Dermis blood vessel endothelial cell (primary cell): ENCODE data around the gene OPRD1. TPM values are rescaled to one million over a fixed set of nuclear protein-coding genes. Genes with fewer than 3 reads are reported as not detected.

ENCODE experiments used
- DNase-seq: peaks from one replicate; pipeline ENCODE4 v3.0.0; 2010
- total RNA-seq: library from RNA; depleted of rRNA; stranded (reverse); fragments of >200 nt; gene quantifications from 2 replicates; pipeline ENCODE4 v1.2.3, GENCODE V29; 2014

OPRD1 gene
- total RNA-seq, 1 donor from 2014 or later = under 0.01 TPM

DNA sequence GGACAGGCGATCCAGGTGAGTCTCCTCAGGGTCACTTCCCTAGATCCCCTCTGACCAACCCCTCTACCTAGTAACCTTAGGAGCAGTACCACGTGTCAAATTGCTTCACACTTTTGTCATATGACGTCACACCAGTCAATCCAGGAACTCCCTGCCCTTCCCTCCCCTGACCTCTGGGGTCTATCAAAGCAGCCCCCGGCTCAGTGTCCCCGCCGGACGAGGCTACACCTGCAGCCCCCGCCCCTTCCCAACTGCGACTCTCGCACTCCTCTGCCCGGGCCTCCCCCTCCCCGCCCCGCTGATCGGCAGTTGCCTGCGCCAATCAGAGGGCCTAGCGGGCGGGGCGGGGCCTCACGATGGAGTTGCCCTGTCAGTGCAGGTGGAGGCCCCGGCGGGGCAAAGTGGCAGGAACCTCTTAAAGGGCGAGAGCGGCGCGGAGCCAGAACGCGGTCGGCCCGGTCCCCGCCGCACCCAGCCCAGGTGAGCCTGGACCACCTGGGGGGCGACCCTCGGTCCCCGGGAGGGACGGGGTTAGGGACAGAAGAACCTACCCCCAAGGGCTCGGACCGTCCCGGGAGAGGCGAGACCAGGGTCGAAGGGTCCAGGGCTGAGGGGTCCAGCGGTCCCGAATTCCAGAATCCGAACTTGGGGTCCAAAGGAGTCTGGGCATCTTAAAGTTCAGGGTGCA is 74.9 kb downstream of the OPRD1 start:
- DNase-seq = peak; percentile 86

DNA sequence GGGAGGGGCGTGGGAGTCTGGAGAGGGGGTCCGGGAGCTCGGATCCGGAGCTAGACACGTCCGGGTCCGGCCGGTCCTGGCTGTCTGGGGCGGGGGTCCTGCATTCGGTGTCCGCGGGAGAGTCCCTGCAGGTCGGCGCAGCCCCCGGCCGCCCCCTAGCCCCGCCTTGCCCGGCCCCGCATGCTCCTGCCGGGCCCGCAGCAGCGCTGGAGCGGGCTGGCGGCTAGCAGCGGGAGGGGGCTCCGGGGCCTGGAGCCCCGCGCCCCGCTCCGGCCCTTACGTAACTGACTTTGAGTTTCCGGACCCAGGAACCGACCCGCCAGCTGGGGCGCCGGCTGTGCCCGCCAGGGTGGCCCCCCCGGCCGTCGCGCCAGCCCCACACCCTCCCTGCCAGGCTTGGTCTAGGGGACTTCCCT is 75.5 kb downstream of the OPRD1 start:
- peak; percentile 28 for DNase-seq

DNA sequence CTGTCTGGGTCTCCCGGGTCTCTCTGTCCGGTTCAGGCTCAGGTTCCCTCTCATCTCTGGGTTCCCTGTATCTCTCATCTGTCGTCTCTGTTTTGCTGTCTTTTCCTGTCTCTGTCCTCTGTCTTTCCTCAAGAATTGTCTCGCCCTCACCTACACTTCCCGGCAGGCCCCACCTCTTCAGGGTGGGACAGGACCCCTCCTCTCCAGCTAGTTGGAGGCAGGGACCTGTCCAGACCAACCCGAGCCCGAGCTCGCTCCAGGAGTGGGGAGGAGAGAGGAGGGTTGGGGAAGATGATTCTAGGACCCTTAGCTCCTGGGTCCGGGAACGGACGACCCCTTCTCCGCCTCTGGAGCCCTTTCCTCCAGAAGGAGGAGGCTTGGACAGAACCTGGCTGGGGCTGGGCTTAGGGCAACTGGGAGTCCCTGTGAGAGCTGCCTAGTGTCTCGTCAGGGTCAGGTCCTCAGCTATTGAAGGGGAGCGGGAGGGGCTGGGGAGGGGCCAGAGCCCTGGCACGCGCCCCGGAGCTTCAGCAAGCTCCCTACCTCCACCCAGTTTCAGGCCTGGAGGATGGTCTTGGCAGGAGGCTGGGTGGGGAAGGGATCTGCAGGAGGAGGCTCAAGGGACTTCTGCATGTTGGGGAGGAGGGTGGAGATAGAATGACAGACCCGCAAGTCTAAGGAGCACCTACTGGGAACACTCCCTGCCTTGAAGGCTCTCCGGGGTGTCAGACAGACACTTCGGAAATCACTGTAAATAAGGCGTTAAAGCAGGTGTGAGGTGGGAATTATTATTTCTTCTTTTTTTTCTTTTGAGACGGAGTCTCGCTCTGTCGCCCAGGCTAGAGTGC is 76.1 kb downstream of the OPRD1 start:
- no peak for DNase-seq

DNA sequence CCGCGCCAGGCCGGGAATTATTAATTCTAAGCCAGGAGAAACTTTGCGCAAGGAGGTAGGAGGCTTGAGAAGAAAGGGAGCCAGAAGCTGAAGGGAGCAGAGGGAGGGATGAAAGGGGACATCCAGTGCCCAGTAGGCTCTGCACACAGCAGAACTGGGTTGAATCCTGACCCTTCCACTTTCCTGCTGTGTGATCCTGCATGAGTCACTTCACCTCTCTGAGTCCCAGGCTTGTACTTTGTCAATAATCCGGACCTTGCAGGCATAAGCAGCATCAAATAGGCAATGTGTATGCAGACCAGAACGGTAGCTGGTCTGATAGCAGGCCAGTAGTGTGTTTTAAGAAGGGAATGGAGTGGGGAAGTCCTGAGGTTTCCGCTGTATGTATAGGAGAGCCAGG is 76.9 kb downstream of the OPRD1 start:
- no peak for DNase-seq

DNA sequence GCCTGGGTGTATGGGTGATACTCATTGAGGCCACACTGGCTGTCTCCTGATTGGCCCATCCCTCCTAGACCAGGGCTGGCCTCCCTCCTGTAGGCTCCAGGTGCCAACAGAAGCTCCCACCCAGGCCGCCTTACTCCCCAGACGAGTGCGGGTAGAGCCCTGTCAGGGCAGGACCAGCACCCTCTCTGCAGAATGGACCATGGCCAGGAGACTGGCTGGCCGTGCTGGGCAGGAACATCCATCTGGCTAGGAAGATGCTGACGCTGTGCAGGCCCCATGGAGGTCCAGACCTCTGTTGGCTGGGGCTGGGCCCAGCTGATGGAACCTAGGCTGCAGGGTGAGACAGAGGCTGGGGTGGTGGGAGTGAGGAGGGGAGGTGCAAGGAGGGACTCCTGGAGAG is 77.4 kb downstream of the OPRD1 start:
- no peak for DNase-seq

DNA sequence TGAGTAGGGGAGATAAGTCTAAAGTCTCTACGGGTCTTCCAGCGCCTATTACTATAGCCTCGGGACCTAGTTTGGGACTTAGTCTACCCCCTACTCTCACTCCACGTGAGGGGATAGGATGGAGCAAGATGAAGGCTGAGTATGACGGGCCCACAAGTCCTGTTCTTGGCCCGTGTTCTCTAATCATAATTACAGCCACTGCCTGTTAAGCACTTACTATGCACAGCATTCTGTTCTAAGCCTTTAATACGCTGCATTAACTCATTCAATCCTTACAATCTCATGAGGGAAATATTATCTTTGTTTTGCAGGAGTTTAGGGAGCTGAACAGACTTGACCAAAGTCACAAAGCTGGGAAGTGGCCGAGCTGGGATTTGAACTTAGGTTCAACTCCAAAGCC is 78.5 kb downstream of the OPRD1 start:
- DNase-seq = no peak

DNA sequence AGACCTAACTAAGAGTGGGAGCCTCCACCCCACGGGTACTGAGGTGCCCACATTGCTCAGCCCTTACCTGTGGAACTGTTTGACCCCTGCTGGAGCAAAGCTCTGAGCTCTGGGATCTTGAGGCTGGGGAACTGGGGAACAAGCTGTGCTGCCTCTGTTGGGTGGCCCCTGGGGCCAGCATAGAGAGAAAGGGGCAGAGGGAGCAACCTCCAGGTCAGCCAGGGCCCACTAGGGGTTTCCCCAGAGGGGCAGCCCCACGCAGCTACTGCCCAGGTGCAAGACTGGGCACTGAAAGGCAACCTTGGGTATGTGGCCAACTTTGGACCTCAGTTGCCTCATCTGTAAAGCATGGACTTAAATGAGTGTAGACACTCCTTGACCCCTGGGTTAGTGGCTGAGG is 78.9 kb downstream of the OPRD1 start:
- no peak for DNase-seq

DNA sequence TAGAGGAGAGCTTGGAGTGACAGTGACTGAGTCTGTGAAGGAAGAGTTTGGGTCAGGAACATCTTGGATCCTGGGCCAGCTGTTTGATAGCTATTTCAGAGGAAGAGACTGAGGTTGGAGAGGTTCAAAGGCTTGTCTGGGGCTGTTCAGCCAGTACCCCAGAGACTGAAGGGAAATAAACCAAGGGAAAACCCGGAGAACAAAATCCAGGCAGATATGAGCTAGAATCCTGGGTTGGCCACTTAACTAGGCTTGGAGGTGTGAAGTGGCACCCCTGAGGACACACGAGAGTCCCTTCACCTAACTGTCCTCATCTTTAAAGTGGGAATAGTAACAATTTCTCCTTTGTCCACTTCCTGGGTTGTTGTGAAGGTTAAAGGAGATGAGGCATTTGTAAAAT is 79.3 kb downstream of the OPRD1 start:
- DNase-seq = no peak

DNA sequence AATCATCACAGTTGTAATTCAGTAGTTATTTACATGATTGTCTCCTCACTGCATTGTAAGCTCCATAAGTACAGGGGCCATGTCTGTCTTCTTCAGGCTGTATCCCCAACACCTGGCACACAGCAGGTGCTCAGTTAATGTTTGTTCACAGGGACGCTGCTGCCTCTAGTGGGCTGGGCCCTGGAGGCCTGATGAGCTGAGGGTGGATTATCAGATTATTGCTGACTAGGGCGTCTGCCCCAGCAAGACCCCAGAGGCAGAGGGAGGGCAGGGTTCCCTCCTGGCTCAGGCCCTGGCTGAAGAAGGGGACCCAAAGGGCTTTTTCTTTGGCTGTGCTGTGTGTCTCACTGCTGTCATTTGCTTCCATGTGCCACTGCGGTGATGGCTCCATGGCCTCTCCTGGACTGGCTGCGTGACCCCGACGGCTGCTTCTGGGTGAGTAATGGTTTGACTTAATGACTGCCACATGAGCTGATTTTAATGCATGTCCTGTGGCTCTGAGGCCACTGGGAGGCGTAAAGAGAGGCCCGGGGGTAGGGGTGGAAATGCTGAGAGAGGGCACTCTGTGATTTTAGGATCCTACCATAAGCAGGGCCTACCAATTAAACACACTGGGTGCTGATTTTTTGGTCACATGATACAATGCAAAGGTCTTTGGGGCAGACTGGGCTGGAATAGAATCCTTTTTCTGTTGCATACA is 81.6 kb downstream of the OPRD1 start:
- peak; percentile 37 for DNase-seq

DNA sequence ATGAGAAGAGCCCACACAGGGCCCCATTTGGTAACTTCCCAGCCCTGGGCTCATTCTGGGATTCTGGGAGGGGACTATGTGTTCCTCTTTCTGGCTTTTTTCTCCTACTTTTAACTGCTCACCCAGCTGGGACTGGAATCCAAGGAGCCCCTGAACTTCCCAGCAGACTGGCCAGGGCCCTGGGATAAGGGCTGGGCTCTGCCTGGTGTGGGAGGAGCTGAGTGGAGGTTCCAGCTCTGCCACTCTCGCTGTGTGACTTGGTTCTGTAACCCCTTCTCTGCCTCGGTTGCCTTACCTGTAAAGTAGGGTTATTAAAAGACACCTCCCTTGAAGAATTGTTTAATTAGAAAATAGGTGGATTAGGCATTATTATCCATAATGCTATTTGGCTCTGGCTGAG is 82.8 kb downstream of the OPRD1 start:
- no peak for DNase-seq

DNA sequence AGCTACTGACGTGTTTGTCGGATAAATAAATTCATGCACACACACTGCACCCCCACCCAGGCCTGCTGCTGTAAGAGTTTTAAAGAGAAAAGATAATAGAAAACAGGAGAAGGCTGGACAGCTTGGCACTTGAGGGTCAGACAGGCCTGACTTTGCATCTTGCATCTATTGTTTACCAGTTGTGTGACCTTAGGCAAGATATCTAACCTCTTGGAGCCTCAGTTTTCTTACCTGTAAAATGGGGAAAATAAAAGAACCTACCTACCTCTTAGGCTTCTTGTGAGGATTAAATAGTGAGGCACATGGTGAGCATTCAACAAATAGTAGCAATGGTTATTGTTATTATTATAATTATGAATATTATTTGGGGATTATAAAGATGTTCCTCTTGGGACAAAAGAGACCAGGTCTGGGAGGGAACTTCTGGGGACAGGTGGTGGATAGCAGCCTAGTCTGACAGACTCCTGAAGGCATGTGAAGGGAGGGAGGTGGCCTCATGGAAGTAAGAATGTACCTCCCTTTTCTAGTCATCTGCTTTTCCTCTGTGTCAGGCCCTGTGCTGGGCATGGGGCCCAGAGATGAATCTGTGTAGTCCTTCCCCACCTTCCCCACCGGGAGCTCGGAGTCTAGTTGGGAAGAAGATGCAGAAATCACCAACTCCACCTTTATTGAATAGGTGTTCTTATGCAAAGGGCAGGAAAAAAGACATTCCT is 84.1 kb downstream of the OPRD1 start:
- no peak for DNase-seq

DNA sequence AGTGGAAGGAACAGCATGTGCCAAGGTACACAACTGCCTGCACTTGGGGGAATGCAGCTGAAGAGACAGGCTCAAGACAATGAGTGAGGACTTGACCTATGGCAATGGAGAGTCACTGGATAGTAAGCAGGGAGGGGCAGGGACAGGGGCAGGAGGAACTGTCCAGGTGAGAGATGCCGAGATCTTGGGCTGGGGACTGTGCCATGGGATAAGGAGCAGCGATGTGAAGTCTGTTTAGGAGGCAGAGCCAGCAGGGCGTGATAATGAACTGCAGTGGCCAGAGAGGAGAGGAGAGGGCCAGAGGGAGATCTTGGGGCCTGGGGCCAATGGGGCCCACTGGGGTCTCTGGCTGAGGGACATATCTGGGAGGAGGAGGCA is 84.6 kb downstream of the OPRD1 start:
- DNase-seq = no peak

DNA sequence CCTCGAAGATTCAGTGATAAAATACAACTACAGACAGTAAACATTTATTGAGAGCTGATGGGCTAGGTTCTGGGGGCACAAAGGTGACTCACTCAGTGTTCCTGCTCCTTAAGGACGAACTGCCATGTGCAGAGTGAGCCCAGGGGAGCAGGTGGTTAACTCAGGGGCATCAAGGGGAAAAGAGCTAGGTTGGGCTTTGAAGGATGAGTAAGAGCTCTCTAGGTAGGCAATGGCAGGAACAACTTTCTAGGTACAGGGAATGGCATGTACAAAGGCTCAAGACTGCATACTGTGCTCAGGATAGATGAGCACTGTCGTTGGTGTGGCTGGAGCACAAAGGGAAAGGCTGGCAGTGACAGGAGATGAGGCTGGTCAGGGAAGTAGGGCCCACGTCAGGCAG is 85.8 kb downstream of the OPRD1 start:
- DNase-seq = no peak

DNA sequence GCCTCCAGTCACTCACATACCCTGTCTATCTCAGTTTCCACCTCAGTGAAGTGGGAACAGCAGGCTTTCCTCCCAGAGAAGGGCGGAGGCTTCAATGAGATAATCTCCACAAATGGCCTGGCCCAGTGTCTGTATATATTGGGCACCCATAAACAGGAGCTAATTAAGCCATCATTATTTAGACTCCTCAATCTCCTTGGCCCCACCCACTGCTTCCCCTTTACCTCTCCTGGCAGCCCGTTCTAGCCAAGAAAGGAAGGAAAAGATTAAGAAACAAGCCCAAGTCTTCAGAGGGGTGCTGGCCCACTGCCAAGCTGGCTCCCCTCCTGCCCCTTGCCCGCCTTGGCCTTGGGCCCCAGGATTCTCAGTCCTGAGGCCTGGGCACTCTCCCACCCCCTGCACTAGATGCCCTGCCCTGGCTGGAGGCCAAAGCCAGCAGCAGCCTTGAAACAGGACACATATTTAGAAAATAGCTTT is 86.5 kb downstream of the OPRD1 start:
- DNase-seq = peak; percentile 30

DNA sequence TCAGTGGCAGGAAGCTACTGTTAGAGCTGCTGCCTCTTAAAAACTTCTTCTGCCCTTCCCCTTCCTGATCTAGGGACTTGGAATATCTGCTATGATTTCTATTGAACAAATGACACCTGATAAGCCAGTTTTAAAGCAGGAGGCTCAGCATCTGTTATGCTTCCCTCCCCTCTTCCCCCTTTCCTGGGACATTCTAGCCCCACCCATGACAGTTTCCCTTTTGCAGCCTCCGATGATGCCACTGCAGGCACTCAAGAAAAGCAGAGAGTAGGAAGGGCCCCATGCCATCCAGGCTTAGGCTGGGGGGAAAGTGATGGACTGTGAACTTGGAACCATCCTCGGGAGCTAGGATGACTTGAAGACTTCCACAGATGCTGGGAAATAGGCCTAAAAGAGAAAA is 87.3 kb downstream of the OPRD1 start:
- DNase-seq = no peak

DNA sequence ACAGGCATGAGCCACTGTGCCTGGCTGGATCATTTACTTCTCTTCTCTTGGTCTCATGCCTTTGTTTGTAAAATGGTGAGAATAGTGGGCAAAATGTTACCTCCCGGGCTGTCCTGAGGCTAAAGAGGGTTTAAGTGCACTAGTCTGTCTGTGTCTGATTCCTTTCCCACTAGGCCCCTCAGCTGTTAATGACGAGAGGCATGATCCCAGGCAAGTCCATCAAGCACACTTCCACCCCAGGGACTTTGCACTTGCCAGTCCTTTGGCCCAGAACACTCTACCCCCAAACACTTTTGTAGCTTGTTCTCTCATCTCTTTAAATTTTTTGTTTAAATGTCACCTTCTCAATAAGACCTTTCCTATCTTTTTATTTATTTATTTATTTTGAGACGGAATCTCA is 88.6 kb downstream of the OPRD1 start:
- no peak for DNase-seq

DNA sequence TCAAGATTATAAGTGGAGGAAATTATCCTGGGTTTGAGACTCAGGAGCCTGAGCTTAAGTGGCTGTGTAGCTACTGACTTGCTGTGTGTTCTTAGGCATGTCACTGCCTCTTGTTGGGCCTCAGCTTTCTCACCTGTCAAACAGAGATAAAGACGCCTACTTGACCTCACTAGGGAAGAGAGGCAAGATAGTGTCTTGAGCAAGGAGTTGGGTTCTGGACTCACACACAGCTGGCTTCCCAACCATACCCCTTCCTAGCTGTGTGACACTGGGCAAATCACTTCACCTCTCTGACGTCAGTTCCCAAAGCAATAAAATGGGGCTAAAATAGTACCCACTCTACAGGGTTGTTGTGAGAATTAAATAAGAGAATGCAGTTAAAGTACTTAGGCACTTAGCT is 90.8 kb downstream of the OPRD1 start:
- no peak for DNase-seq

DNA sequence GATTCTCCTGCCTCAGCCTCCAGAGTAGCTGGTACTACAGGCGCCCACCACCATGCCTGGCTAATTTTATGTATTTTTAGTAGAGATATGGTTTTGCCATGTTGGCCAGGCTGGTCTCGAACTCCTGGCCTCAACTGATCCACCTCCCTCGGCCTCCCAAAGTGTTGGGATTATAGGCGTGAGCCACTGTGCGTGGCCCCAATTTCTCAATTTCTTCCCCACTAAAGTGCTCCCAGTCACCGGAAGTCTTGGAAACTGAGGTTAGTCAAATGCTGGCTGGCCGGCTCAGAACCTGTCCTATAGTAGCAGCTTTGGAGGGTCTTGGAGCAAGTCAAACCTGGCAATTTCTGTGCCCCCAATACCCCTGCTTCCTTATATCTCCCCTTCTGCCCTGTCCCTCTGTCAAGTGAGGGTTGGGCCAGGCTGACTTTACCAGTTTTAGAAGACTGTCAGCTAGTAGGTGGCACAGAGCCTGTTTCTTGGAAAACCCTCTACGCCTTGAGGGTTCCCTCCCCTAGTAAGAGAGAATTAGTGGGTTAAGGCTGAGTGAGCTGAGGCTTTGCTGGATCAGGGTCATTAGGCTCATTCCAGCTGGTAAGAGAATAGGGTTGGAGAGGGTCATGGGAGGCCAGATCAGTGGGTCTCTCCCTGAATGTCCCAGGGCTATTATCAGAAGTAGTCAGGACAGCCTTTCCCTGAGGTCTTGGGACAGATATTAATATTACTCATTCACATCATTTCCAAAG is 94.1 kb downstream of the OPRD1 start:
- no peak for DNase-seq

DNA sequence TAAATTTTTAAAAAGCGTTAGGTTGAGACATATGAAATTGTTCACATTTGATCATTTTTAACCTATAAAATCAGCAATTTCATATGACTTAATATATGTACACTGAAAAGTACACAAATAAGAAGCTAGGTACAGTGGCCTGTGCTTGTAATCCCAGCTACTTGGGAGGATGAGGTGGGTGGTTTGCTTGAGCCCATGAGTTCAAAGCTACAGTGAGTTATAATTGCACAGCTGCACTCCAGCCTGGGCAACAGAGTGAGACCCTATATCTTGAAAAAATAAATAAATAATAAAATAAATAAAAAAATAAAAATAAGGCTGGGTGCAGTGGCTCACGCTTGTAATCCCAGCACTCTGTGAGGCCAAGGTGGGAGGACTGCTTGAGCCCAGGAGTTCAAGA is 97.2 kb downstream of the OPRD1 start:
- no peak for DNase-seq

DNA sequence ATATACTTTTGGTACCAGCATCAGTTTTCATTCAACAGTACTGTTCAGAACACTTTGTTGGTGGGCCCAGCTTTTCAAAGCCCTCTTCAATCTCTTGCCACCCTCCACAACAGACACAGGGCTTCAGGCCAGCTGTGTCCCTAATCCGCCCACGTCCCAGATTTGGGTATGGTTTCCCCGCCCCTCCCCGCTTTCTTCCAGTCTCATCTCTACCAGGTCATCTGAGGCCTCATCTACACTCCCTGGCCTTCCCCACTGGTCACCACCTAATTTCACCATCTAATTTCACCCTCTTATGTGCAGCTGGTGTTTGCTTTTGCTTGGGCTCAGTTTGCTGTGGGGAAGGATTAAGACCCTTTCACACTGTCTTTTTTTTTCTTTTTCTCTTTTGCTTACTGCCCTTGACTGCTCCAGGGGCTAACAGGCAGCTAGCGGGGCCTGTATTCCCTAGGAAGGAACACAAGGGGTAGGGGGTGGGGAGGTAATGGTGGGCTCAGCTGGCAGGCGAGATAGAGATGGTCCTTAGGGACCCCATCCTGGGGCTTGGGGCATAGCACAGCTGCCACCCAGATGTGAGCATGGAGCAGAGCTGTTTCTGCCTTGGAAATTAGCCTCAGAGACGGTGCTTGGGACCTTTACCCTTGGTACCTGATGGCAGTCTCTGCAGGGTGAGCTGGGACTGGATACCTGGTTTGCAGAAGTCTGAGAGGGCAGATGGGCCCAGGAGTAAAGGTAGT is 98.6 kb downstream of the OPRD1 start:
- DNase-seq = no peak

DNA sequence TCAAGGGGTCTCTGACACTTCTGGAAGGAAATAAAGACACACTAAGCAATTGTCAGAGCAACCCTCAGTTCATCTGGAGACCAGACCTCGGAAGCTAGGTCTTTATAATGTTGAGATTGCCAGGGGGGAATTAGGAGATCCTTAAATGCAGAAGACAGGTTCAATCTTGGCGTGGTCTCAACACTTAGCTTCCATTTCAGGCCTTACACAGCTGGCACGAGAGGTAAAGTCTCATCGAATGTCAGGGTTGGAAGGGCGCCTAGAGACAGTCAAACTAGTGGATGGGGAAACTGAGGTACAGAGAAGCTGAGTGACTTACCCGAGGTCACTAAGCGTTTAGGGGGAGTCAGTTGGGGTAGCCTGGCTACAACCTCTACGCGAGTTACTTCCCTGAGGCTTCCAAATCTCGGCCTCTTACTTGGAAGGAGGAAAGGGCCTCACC is 101.8 kb downstream of the OPRD1 start:
- DNase-seq = no peak
